SKM-1 (cell line): ENCODE measurements around the gene BICC1.

Experiments
- DNase-seq: peaks from one replicate; lab custom pipeline; 2025; ENCODE audit not compliant: unreplicated experiment; lab: John Stamatoyannopoulos, UW

Gene BICC1

DNA sequence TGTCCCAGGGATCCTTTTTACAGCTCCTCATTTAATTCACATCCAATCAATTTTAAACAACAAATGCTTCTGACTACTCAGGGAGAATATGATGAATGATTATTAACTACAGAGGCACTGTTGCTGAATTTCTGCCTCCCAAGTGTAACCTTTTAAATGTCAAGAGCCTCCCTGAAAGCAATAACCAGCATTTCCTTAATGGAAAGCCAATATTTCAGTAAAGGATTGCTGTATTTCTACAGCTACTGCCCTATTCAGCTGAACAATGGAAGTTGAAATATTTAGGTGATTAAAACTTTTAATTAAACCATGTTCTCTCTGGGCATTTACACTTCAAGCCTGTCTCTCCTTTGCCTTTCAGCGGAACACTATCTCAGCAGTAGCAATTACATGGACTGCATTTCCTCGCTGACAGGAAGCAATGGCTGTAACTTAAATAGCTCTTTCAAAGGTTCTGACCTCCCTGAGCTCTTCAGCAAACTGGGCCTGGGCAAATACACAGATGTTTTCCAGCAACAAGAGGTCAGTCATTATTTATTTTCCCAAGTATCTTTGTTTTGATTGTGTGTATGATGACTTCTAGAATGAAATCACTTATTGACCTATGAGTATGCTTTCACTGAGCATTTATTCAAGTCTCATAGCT, 304.7 kb downstream of the BICC1 start:
- DNase-seq = no peak

GRCh38 chr10:58818900-58819299, 306.2 kb downstream of the BICC1 start:
- no peak for DNase-seq

DNA sequence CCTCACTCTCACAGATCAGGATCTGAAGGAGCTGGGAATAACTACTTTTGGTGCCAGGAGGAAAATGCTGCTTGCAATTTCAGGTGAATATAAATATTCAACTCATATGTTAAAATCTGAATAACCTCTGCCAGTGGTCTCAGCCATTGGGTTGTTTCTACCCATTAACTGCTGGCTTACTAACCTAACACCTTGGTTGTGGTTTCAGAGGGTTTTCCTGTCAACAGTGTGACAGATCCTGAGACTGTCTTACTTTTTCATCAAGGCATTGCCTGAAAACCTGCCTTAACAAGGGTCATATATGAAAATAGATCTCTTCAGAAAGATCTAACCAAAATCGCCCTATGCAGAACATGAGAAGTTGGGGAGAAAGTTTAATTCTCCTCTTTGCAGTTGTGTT, 307.7 kb downstream of the BICC1 start:
- DNase-seq = no peak

GRCh38 chr10:58820861-58821751, 308.4 kb downstream of the BICC1 start:
- DNase-seq = no peak

DNA sequence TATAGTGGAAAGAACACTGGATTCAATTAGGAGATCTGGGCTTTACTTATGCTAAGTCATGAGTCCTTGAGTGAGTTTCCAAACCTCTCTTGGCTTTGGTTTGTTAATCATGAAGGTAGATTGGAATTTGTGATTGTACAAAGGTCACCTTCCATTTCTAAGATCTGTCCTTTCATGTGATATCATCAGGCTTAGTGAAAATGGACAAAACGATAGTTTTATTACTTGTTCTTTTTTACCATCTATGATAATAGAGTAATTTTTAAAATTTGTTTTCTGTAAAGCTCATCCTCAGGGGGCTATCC, 309.0 kb downstream of the BICC1 start:
- no peak for DNase-seq

DNA sequence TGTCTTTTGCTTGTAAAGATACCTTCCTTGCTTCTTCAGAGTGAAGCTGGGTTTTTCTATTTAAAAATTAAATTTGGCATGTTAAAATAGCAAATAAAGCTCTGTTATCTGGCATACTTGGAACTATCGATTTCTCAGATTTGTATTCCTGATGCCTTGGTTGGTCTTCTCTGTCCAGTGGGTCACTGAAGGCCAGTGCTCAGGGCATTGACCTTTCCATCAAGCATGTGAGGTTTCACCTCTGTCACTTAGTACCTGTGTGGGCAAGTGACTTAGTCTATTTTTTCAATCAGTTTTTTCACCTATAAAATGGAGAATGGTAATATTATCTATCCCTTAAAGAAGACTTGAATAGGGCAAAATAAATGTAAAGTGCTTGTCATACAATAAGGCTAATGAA, 311.3 kb downstream of the BICC1 start:
- DNase-seq = no peak

DNA sequence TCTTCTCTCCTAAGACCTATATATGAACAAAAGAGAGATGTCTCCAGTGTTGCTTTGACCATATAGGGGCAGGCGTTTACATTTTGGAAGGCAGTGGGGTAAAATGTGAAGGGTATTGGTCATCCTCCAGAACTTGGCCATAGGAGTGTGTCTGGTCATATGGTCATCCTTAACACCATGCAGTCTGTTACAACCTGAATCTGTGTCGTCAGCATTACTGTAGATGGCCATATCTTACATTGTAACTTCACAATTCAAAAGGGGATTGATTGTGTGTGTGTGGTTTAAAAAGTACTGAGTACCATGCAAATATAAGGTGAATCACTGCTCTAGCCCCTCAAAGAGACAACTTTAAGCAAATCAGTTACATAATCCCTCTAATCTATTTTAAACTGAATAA, 311.7 kb downstream of the BICC1 start:
- no peak for DNase-seq

GRCh38 chr10:58826694-58827093, 314.0 kb downstream of the BICC1 start:
- DNase-seq = no peak

DNA sequence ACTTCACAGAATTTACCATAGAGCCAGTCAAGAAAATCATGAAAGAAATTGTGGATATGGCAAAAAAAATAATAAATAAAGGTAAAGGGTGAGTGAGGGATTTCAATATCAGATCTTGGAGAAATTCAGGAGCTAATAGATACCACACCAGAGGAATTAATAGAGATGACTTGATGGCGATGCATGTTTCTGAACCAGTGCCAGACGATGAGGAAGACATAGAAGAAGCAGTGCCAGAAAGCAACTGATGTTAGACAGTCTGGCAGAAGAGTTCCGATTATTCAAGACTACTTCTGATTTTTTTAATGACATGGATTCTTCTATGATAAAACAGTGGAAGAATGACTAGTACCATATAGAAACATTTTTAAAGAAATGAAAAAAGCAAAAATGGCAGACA, 314.7 kb downstream of the BICC1 start:
- no peak for DNase-seq

DNA sequence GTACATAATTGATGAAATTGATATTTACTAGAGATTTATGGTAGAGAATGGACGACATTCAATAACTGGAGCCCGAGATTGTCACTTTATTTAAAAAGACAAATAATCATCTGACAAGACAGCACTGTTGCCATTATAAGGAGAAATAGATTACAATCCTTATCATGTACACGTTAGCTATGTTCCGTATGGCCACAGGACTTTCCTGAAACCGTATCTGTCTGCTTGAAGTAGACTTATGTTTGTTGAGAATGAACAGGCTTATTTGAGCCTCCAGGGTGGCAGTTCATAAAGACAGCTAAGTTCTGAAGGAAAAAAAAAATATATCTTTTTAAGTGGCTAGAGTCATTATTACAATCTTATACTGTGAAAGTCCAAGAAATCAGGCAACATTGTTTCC, 317.2 kb downstream of the BICC1 start:
- DNase-seq = no peak

- DNase-seq = no peak
Measured at GRCh38 chr10:58830697-58831096, 318.0 kb downstream of the BICC1 start.

- DNase-seq = no peak
Measured at GRCh38 chr10:58833771-58834561, 321.3 kb downstream of the BICC1 start.

- DNase-seq = no peak
Measured at GRCh38 chr10:58836176-58836700, 323.6 kb downstream of the BICC1 start.

GRCh38 chr10:58836991-58837575, 324.4 kb downstream of the BICC1 start:
- no peak for DNase-seq

- DNase-seq = no peak
Measured at GRCh38 chr10:58837826-58838225, 325.2 kb downstream of the BICC1 start.

DNA sequence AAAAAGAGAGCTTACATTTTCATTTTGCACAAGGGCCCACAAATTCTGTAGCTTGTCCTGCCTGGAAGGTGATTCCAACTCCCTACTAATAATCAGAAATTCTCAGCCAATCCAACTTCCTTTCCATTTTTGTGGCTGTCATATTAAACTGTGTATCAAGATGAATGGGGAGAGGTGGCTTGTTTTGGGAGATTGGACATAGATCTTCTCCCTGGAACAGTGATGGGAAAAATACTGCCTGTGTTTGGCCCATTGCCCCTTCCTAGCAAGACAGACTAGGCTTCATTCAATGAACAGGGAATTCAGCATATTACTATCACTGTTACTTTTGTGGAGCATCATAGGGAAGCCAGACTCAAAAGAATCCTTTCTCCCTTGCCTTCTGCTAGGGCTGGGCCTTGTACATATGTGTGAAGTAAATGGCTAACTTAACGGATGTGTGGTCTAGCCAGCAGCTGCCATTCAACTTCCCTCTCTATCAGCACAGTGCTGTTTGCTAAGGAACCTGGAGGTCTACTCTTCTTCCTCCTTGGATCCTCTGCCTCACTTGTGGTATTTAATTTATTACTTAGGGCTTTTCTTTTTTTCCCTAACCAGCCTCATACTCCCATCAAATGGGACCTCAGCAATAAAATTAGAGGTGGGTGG, 326.0 kb downstream of the BICC1 start:
- no peak for DNase-seq

- no peak for DNase-seq
Measured at GRCh38 chr10:58839771-58840170, 327.1 kb downstream of the BICC1 start.

GRCh38 chr10:58840840-58841435, 328.3 kb downstream of the BICC1 start:
- DNase-seq = no peak

DNA sequence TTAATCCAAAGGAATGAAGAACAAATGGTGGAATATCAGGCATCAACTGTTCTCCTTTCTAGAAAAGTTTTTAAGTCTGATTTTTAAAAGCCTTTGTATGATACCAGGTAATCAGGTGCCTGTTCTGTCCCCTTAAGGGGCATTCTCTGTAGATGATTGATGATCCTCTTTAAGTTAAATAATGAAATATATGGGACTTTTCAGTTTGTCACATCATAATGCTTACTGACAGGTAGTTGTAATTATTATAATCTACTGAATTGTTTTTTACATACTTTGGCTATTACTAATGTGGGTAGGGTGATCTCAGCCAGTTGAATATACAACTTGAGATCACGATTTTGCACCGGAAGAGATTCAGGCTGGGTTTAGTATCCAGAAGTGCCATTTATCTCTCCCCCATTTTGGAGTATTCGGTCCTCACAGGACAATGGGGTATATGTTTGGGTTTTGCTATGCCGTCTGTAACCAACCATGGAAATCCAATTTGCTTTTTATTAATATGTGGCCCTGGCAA, 330.2 kb downstream of the BICC1 start:
- DNase-seq = no peak

DNA sequence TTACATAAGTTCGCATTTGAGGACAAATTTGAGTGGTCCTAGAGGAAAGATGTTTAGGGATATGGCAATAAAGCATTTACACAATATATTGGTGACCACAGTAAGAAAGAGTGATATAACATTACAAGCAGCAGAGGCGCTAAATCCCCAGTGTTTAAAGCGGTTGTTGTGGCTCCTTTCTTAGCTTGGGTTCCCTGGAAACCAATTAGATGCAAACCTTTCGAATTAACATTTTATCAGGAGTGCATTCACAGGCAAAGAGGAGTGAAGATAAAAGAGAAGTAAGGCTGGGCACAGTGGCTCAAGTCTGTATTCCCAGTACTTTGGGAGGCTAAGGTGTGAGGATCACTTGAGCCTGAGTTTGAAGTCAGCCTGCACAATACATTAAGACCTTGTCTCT, 331.1 kb downstream of the BICC1 start:
- no peak for DNase-seq
